Parathyroid adenoma (tissue), 2 donors: ENCODE measurements around the gene POU2F1.

Source experiments
- H2AFZ ChIP-seq: fragments of 300-600 bp; sonication (generic); one replicate; pipeline ENCODE4 v1.7.0; 2017; ENCODE audit warnings: antibody characterized with exemption, mild to moderate bottlenecking
- H3K27ac ChIP-seq: fragments of 300-600 bp; sonication (generic); one replicate; pipeline ENCODE4 v1.7.0; 2017
- H3K27me3 ChIP-seq: fragments of 300-600 bp; sonication (generic); one replicate; pipeline ENCODE4 v1.7.0; 2017; ENCODE audit warnings: low read length; ENCODE audit not compliant: control insufficient read depth, insufficient read depth
- H3K36me3 ChIP-seq: fragments of 300-600 bp; sonication (generic); one replicate; pipeline ENCODE4 v1.7.0; 2017; ENCODE audit warnings: low read length; ENCODE audit not compliant: control insufficient read depth, insufficient read depth
- H3K4me1 ChIP-seq: fragments of 300-600 bp; sonication (generic); one replicate; pipeline ENCODE4 v1.7.0; 2017; ENCODE audit warnings: control low read depth
- H3K4me2 ChIP-seq: fragments of 300-600 bp; sonication (generic); one replicate; pipeline ENCODE4 v1.7.0; 2017; ENCODE audit warnings: low read length
- H3K4me3 ChIP-seq: fragments of 300-600 bp; sonication (generic); one replicate; pipeline ENCODE4 v1.7.0; 2017; ENCODE audit warnings: low read depth, low read length
- H3K79me2 ChIP-seq: fragments of 300-600 bp; sonication (generic); one replicate; pipeline ENCODE4 v1.7.0; 2017; ENCODE audit warnings: control low read depth
- H3K9ac ChIP-seq: fragments of 300-600 bp; sonication (generic); one replicate; pipeline ENCODE4 v1.7.0; 2017; ENCODE audit warnings: mild to moderate bottlenecking
- H3K9me3 ChIP-seq: fragments of 300-600 bp; sonication (generic); one replicate; pipeline ENCODE4 v1.7.0; 2017; ENCODE audit warnings: low read length; ENCODE audit not compliant: control insufficient read depth
- TF ChIP-seq, protein P1 (sequence below): fragments of 300-600 bp; sonication (generic); IDR thresholded peaks from one replicate; pipeline ENCODE4 v1.7.0; 2017; ENCODE audit warnings: antibody characterized with exemption, mild to moderate bottlenecking
- donor health status: primary hyperparathyroidism.

POU2F1 gene

DNA sequence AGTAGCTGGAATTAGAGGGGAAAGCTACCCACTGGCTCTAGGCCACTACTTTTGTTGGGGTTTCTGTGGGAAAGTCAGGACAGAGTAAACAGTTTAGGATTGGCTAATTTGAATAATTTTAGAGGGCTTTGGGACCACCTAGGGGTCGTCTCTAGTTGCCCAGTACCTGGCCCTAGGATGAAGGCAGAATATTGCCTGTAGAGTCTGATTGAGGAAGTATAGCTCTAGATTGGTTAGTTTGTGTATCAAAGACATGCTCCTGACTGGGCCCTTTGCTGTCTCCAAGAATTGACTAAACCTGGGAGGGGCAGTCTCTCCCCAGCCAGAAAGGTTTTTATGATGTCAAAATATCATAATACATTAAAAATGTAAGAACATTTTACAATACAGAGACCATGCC lies 142.0 kb downstream of the POU2F1 start:
- H3K4me3 ChIP-seq = no peak overlapping the region
- H3K4me2 ChIP-seq = no peak overlapping the region
- no peaks in the 10 kb centered on the region for H3K9me3 ChIP-seq
- TF ChIP-seq, protein P1, sequence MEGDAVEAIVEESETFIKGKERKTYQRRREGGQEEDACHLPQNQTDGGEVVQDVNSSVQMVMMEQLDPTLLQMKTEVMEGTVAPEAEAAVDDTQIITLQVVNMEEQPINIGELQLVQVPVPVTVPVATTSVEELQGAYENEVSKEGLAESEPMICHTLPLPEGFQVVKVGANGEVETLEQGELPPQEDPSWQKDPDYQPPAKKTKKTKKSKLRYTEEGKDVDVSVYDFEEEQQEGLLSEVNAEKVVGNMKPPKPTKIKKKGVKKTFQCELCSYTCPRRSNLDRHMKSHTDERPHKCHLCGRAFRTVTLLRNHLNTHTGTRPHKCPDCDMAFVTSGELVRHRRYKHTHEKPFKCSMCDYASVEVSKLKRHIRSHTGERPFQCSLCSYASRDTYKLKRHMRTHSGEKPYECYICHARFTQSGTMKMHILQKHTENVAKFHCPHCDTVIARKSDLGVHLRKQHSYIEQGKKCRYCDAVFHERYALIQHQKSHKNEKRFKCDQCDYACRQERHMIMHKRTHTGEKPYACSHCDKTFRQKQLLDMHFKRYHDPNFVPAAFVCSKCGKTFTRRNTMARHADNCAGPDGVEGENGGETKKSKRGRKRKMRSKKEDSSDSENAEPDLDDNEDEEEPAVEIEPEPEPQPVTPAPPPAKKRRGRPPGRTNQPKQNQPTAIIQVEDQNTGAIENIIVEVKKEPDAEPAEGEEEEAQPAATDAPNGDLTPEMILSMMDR = no peak
- H3K36me3 ChIP-seq = no peaks in the 10 kb centered on the region
- H3K9ac ChIP-seq = no peak overlapping the region
- H3K4me1 ChIP-seq = no peaks in the 10 kb centered on the region
- H3K27ac ChIP-seq = no peak overlapping the region
- H3K27me3 ChIP-seq = no peaks in the 10 kb centered on the region
- no peak overlapping the region for H2AFZ ChIP-seq
- H3K79me2 ChIP-seq = peaks cover 5% of the 10 kb centered on the region

DNA sequence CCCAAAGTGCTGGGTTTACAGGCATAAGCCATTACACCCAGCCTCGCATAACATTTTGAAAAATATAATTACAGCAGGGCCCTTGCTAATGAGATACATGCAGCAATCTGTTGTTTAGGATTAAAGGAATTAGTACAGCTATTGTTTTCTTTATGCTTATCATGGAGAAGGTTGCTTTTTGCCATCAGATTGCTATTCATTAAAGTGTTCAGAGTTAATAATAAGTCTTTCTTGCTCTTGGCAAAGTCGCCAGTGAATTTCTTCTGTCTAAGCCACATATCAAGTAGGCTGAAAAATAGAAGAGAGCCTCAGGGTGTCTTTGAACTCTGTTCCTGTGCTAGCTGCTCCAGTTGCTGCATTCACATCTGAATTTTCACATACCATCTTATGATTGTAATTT lies 144.1 kb downstream of the POU2F1 start:
- Histone ChIP-seq H3K9me3 (no peaks in the 10 kb centered on the region), H3K4me3 (no peak overlapping the region), H3K36me3 (no peaks in the 10 kb centered on the region), H3K4me1 (no peaks in the 10 kb centered on the region), H3K27me3 (no peaks in the 10 kb centered on the region), H2AFZ (no peak overlapping the region), H3K79me2 (peaks cover 3% of the 10 kb centered on the region), H3K27ac (no peak overlapping the region), H3K4me2 (no peak overlapping the region), H3K9ac (no peak overlapping the region)
- TF ChIP-seq, protein P1 = no peak

DNA sequence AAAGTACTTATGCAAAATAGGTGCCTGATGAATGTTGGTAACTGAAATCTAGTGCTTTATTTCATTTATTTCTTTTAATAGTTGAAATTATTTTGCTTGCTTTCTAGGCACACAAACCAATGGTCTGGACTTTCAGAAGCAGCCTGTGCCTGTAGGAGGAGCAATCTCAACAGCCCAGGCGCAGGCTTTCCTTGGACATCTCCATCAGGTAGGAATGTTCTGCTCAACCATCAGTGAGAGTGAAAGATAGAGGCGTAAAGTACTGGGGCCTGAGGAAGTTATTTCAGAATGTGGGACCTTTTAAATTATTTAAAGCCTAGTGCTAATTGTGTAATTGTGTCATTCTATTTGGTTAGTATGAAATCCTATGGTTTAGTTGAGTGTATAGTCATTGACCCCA lies 144.7 kb downstream of the POU2F1 start:
- Histone ChIP-seq H2AFZ (no peak overlapping the region), H3K79me2 (peaks cover 3% of the 10 kb centered on the region), H3K9me3 (no peaks in the 10 kb centered on the region), H3K4me1 (no peaks in the 10 kb centered on the region), H3K27ac (no peak overlapping the region), H3K27me3 (no peaks in the 10 kb centered on the region), H3K4me2 (no peak overlapping the region), H3K9ac (no peak overlapping the region), H3K4me3 (no peak overlapping the region), H3K36me3 (no peaks in the 10 kb centered on the region)
- TF ChIP-seq, protein P1 = no peak

DNA sequence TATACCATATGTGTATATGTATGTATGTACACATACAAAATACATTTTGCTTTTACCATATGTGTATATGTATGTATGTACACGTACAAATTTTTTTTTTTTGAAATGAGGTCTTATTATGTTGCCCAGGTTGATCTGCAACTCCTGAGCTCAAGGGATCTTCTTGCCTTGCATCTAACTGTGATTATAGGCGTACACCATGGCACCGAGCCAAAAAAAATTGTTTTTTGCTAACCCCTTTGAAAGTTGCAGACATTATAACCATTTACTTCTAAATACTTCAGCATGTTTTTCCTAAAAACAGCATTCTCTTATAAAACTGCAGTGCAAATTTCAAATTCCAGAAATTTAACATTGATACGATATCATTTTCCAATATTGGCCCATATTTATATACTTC lies 147.0 kb downstream of the POU2F1 start:
- no peaks in the 10 kb centered on the region for H3K79me2 ChIP-seq
- H2AFZ ChIP-seq = no peak overlapping the region
- H3K4me2 ChIP-seq = no peak overlapping the region
- no peak overlapping the region for H3K27ac ChIP-seq
- H3K27me3 ChIP-seq = no peaks in the 10 kb centered on the region
- TF ChIP-seq, protein P1 = no peak
- no peaks in the 10 kb centered on the region for H3K9me3 ChIP-seq
- H3K9ac ChIP-seq = no peak overlapping the region
- H3K4me1 ChIP-seq = no peaks in the 10 kb centered on the region
- no peaks in the 10 kb centered on the region for H3K36me3 ChIP-seq
- H3K4me3 ChIP-seq = no peak overlapping the region

DNA sequence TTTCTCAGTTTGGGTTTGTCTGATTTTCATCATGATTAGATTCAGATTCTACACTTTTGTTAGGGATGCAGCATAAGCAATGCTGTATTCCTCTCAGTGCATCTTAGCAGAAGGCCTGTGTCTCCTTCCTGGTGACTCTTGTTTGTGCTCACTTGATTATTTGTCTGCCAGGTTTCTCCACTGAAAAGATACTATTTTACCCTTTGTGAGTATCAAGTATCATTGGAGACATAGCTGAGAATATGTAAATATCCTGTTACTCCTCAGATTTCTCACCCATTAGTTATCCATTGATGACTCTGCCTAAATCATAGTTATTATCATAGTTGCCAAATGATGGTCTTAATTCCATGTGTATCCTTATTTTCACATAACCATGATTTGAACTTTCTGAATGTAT lies 148.5 kb downstream of the POU2F1 start:
- Histone ChIP-seq H3K27me3 (no peaks in the 10 kb centered on the region), H3K4me3 (no peak overlapping the region), H3K9ac (no peak overlapping the region), H3K4me2 (no peak overlapping the region), H2AFZ (no peak overlapping the region), H3K27ac (no peak overlapping the region), H3K79me2 (no peaks in the 10 kb centered on the region), H3K9me3 (no peaks in the 10 kb centered on the region), H3K36me3 (no peaks in the 10 kb centered on the region), H3K4me1 (no peaks in the 10 kb centered on the region)
- TF ChIP-seq, protein P1 = no peak
